Mesendoderm (in vitro differentiated cells): ENCODE data around the gene SIRT5.

ENCODE experiments used
- DNase-seq: peaks from one replicate; pipeline ENCODE4 v3.0.0; 2013
- H2AK5ac ChIP-seq: 2 replicates; pipeline ENCODE4 v1.6.1; 2013; ENCODE audit warnings: low read length, inconsistent platforms
- H2BK120ac ChIP-seq: 2 replicates; pipeline ENCODE4 v1.6.1; 2013; ENCODE audit warnings: low read depth, mild to moderate bottlenecking, low read length, moderate library complexity, mixed read lengths
- H2BK15ac ChIP-seq: replicated peaks from 2 replicates; pipeline ENCODE4 v1.6.1; 2013; ENCODE audit warnings: low read depth, mild to moderate bottlenecking, moderate library complexity
- H2BK5ac ChIP-seq: 2 replicates; pipeline ENCODE4 v1.6.1; 2013; ENCODE audit warnings: low read length, inconsistent platforms
- H3K18ac ChIP-seq: 2 replicates; pipeline ENCODE4 v1.6.1; 2013; ENCODE audit warnings: mild to moderate bottlenecking, low read length, mixed read lengths
- H3K23ac ChIP-seq: one replicate; pipeline ENCODE4 v1.6.1; 2013; ENCODE audit warnings: low read length
- H3K27ac ChIP-seq: 2 replicates; pipeline ENCODE4 v1.5.1; 2013; ENCODE audit warnings: low read depth, mild to moderate bottlenecking, inconsistent platforms, low read length, moderate library complexity
- H3K27me3 ChIP-seq: 2 replicates; pipeline ENCODE4 v1.6.1; 2013; ENCODE audit warnings: low read length, control low read depth, mild to moderate bottlenecking, inconsistent platforms; ENCODE audit not compliant: insufficient read depth, poor library complexity
- H3K36me3 ChIP-seq: 2 replicates; pipeline ENCODE4 v1.6.1; 2013; ENCODE audit warnings: low read length, inconsistent platforms; ENCODE audit not compliant: control insufficient read depth, insufficient read depth
- H3K4ac ChIP-seq: one replicate; pipeline ENCODE4 v1.6.1; 2013; ENCODE audit warnings: low read depth, mild to moderate bottlenecking, low read length, moderate library complexity
- H3K4me1 ChIP-seq: 2 replicates; pipeline ENCODE4 v1.6.1; 2013; ENCODE audit warnings: low read depth, low read length, inconsistent platforms; ENCODE audit not compliant: control insufficient read depth
- H3K4me2 ChIP-seq: 2 replicates; pipeline ENCODE4 v1.6.1; 2013; ENCODE audit warnings: low read length
- H3K4me3 ChIP-seq: 2 replicates; pipeline ENCODE4 v1.5.1; 2013; ENCODE audit warnings: mild to moderate bottlenecking, low read length
- H3K56ac ChIP-seq: one replicate; pipeline ENCODE4 v1.6.1; 2013; ENCODE audit warnings: low read length
- H3K79me1 ChIP-seq: 2 replicates; pipeline ENCODE4 v1.6.1; 2013; ENCODE audit warnings: low read length, inconsistent platforms
- H3K79me2 ChIP-seq: 2 replicates; pipeline ENCODE4 v1.6.1; 2013; ENCODE audit warnings: mild to moderate bottlenecking, low read length; ENCODE audit not compliant: control insufficient read depth, insufficient read depth
- H3K9ac ChIP-seq: 2 replicates; pipeline ENCODE4 v1.6.1; 2013; ENCODE audit warnings: low read length, inconsistent platforms
- H4K5ac ChIP-seq: one replicate; pipeline ENCODE4 v1.6.1; 2013; ENCODE audit warnings: low read length
- H4K8ac ChIP-seq: one replicate; pipeline ENCODE4 v1.6.1; 2013; ENCODE audit warnings: low read depth, mild to moderate bottlenecking, control low read depth, low read length, moderate library complexity
- WGBS: extraction: QIAGEN DNeasy Blood & Tissue Kit; methylation state at CpG from one replicate; pipeline ENCODE4 v1.1.7; 2013; ENCODE audit warnings: low lambda C conversion rate, missing lambda C conversion rate; ENCODE audit not compliant: insufficient coverage; ENCODE audit errors: extremely low coverage; 5-methylcytosine and 5-hydroxymethylcytosine counted together

The SIRT5 gene

DNA sequence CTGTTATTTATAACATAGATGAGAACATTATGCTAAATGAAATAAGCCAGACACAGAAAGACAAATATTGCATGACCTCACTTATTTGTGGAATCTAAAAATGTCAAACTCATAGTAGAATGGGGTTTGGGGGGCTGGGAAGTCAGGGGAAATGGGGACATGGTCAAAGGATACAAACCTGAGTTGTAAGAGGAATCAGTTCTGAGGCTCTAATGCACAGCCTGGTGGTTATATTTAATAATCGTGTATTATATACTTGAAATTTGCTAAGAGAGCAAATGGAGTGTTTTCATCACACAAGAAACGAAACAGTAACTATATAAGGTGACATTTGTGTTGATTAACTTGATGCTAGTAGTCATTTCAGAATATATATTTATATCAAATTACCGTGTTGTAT is 46.2 kb upstream of the SIRT5 start:
- no peaks in the 10 kb centered on the region for H3K79me1 ChIP-seq
- no peak for DNase-seq
- peaks cover 9% of the 10 kb centered on the region for H3K4me1 ChIP-seq
- no peak overlapping the region for H3K18ac ChIP-seq
- no peak overlapping the region for H3K4ac ChIP-seq
- no peak overlapping the region for H3K27ac ChIP-seq
- no CpG with 5 or more reads among the region's 3 CpGs for WGBS
- no peak overlapping the region for H2AK5ac ChIP-seq
- H3K36me3 ChIP-seq = no peaks in the 10 kb centered on the region
- H3K27me3 ChIP-seq = no peaks in the 10 kb centered on the region
- no peak overlapping the region for H3K56ac ChIP-seq
- no peaks in the 10 kb centered on the region for H3K79me2 ChIP-seq
- H4K5ac ChIP-seq = no peak overlapping the region
- H3K9ac ChIP-seq = no peak overlapping the region
- H3K4me2 ChIP-seq = no peak overlapping the region
- no peak overlapping the region for H2BK15ac ChIP-seq
- H2BK120ac ChIP-seq = no peak overlapping the region
- H3K4me3 ChIP-seq = no peak overlapping the region
- no peak overlapping the region for H4K8ac ChIP-seq
- no peak overlapping the region for H3K23ac ChIP-seq
- no peak overlapping the region for H2BK5ac ChIP-seq

DNA sequence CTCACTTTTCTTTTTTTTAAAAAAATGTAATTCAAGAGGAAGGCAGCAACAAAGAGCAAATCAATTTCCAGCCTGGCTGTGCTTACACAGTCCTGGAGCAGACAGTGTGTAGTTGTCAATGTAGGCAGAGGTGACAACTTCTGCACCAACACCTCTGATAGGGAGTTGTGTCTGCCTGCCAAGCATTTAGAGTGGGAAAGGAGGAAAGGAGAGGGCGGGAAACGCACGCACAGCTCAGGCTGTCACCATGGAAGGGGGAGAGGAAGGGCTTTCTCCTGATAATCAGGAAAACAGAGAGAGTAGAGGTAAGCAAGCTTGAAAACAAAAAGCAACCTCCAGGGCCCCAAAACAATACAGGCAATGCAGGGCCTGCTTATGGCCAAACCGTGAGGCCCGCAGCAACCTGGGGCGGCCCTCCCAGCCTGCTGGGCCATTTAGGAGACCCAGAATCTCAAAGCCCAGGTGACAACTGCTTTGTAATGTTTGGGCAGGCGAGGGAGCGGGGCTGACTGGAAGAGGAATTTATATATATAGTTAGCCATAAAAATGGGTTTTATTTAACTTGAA is 45.5 kb upstream of the SIRT5 start:
- Histone ChIP-seq H3K56ac (no peak overlapping the region), H2BK15ac (no peak overlapping the region), H2BK5ac (no peak overlapping the region), H3K79me2 (no peaks in the 10 kb centered on the region), H3K23ac (no peak overlapping the region), H2AK5ac (no peak overlapping the region), H3K18ac (no peak overlapping the region), H3K4me3 (no peak overlapping the region), H3K4me1 (peaks cover 9% of the 10 kb centered on the region), H3K9ac (no peak overlapping the region), H4K5ac (no peak overlapping the region), H2BK120ac (no peak overlapping the region), H3K4ac (no peak overlapping the region), H4K8ac (no peak overlapping the region), H3K79me1 (no peaks in the 10 kb centered on the region), H3K27me3 (no peaks in the 10 kb centered on the region), H3K36me3 (no peaks in the 10 kb centered on the region), H3K4me2 (no peak overlapping the region), H3K27ac (no peak overlapping the region)
- peak; percentile 46 for DNase-seq
- no CpG with 5 or more reads among the region's 8 CpGs for WGBS

DNA sequence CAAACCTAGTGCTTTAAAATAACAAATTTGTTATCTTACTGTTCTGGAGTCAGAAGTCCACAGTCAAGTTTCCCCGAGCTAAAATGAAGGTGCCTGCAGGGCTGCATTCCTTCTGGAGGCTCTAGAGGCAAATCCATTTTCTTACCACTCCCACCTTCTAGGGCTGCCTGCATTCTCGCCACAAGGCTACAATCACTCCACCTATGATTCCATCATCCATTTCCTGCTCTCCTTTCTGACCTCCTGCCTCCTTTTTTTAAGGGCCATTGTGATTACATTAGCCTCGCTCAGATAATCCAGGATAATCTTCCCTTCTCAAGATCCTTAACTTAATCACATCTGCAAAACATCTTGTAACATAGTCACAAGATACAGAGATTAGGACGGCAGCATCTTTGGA is 42.4 kb upstream of the SIRT5 start:
- Histone ChIP-seq H2BK15ac (no peak overlapping the region), H3K4ac (no peak overlapping the region), H3K27me3 (no peaks in the 10 kb centered on the region), H2BK120ac (no peak overlapping the region), H3K18ac (no peak overlapping the region), H3K27ac (no peak overlapping the region), H3K4me2 (no peak overlapping the region), H3K36me3 (no peaks in the 10 kb centered on the region), H4K8ac (no peak overlapping the region), H2AK5ac (no peak overlapping the region), H3K4me1 (peaks cover 11% of the 10 kb centered on the region), H3K79me2 (no peaks in the 10 kb centered on the region), H3K23ac (no peak overlapping the region), H3K79me1 (no peaks in the 10 kb centered on the region), H4K5ac (no peak overlapping the region), H3K9ac (no peak overlapping the region), H2BK5ac (no peak overlapping the region), H3K56ac (no peak overlapping the region), H3K4me3 (no peak overlapping the region)
- WGBS = no CpG with 5 or more reads among the region's 4 CpGs
- peak; percentile 95 for DNase-seq

DNA sequence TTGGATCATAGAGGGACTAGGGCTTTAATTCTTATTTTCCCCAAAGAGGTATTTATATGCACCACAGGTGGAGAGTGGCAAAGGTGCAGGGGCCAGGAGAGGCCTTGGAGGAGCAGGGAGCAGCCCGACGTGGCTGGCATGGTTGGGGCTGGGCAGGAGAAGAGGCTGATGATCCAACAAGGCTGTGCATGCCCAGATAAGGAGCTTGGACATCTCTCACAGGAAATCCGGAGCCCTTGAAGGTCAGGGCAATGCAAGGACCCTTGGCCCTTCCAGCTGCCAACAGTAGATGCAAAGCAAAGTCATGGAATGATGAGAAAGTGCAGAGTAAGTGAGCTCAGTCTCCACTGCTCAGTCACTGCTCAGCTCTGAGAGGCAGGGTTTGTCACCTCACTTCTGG is 39.9 kb upstream of the SIRT5 start:
- no peaks in the 10 kb centered on the region for H3K36me3 ChIP-seq

DNA sequence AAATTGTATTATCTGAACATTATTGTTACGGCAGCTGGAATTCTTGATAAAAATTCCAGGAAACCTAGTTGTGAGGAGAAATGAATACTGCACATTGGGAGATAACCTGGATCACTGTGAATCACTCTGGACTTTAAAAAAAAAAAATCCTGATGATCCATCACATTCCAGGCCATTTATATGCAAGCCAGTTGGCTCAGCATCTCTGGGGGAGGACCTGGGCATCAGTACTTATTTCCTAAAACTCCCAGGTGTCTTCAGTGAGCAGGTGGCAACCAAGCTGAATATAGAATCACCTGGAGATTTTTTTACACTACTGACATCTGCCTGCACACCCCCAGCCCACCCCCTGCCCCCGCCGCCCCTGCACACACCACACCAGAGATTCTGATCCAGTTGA is 39.1 kb upstream of the SIRT5 start:
- Histone ChIP-seq H4K8ac (no peak overlapping the region), H3K79me2 (no peaks in the 10 kb centered on the region), H4K5ac (no peak overlapping the region), H3K36me3 (no peaks in the 10 kb centered on the region), H2BK5ac (no peak overlapping the region), H2BK15ac (no peak overlapping the region), H3K56ac (no peak overlapping the region), H3K79me1 (no peaks in the 10 kb centered on the region), H2BK120ac (no peak overlapping the region), H3K4ac (no peak overlapping the region), H3K23ac (no peak overlapping the region), H3K4me2 (no peak overlapping the region), H3K27me3 (no peaks in the 10 kb centered on the region), H3K18ac (no peak overlapping the region), H3K9ac (no peak overlapping the region), H3K4me1 (peaks cover 11% of the 10 kb centered on the region), H2AK5ac (no peak overlapping the region), H3K4me3 (no peak overlapping the region), H3K27ac (no peak overlapping the region)
- no peak for DNase-seq
- WGBS = no CpG with 5 or more reads among the region's 3 CpGs

More for the DNA sequence above, 39.9 kb upstream of the SIRT5 start:
- Histone ChIP-seq H3K4me2 (no peak overlapping the region), H2AK5ac (no peak overlapping the region), H3K4me3 (no peak overlapping the region), H3K4me1 (peaks cover 11% of the 10 kb centered on the region), H3K4ac (no peak overlapping the region), H3K23ac (no peak overlapping the region), H3K9ac (no peak overlapping the region), H4K5ac (no peak overlapping the region), H3K79me2 (no peaks in the 10 kb centered on the region), H2BK15ac (no peak overlapping the region), H3K18ac (no peak overlapping the region), H3K79me1 (no peaks in the 10 kb centered on the region), H4K8ac (no peak overlapping the region), H3K27me3 (no peaks in the 10 kb centered on the region), H2BK5ac (no peak overlapping the region), H3K56ac (no peak overlapping the region), H2BK120ac (no peak overlapping the region), H3K27ac (no peak overlapping the region)
- WGBS = no CpG with 5 or more reads among the region's 3 CpGs
- no peak for DNase-seq

DNA sequence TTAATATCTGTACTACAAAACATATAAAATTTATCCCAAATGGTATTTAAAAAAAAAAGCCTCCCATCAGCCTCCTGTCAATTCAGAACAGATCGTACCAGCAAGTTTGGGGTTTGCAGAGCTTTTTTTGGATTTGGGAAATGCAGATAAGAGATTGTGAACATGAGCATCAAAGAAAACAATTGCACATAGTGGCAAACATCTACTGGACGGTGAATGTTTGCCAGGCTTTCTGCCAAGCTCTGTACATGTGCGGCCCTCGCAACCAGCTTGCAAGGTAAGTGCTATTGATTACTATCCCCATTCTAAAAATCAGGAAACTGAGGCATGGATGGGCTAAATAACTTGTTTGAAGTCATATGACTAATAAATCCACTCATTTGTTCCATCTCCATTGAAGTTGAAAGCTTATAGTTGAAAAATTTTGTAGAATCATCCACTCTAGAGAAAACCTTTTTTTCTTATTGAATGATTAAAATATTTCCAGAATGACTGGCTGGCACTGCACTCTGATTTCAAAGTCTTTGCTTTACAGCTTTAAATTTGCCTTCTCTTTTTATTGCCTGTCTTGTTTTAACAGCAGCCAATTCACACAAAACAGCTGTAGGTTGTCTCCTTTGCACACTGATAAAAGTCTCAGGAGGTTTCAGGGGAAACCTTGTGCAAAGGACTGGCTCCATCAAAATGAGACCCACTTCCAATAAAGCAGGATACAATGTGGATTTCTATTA is 37.4 kb upstream of the SIRT5 start:
- WGBS = no CpG with 5 or more reads among the region's 4 CpGs
- no peak overlapping the region for H3K23ac ChIP-seq
- no peak overlapping the region for H2BK15ac ChIP-seq
- H3K36me3 ChIP-seq = no peaks in the 10 kb centered on the region
- no peak for DNase-seq
- H3K4me2 ChIP-seq = no peak overlapping the region
- no peak overlapping the region for H4K5ac ChIP-seq
- no peak overlapping the region for H4K8ac ChIP-seq
- H3K27me3 ChIP-seq = no peaks in the 10 kb centered on the region
- no peaks in the 10 kb centered on the region for H3K79me2 ChIP-seq
- no peak overlapping the region for H3K18ac ChIP-seq
- peaks cover 9% of the 10 kb centered on the region for H3K4me1 ChIP-seq
- no peak overlapping the region for H3K27ac ChIP-seq
- H2BK5ac ChIP-seq = no peak overlapping the region
- H3K4me3 ChIP-seq = no peak overlapping the region
- no peak overlapping the region for H2BK120ac ChIP-seq
- H3K4ac ChIP-seq = no peak overlapping the region
- no peaks in the 10 kb centered on the region for H3K79me1 ChIP-seq
- no peak overlapping the region for H2AK5ac ChIP-seq
- no peak overlapping the region for H3K9ac ChIP-seq
- no peak overlapping the region for H3K56ac ChIP-seq
